HG03159 (cell line): ENCODE measurements around the gene GH2.
"Not testable (repeated sequence)": the region's sequence is repeated elsewhere in the genome, so short reads cannot be mapped to it uniquely, and the experiment has no call there.

Experiments
- ATAC-seq: cut with Tn5 transposase; IDR thresholded peaks from one replicate; pipeline ENCODE4 v1.9.1; 2021; ENCODE audit warnings: mild to moderate bottlenecking, moderate library complexity; ENCODE audit not compliant: unreplicated experiment

GH2 gene

DNA sequence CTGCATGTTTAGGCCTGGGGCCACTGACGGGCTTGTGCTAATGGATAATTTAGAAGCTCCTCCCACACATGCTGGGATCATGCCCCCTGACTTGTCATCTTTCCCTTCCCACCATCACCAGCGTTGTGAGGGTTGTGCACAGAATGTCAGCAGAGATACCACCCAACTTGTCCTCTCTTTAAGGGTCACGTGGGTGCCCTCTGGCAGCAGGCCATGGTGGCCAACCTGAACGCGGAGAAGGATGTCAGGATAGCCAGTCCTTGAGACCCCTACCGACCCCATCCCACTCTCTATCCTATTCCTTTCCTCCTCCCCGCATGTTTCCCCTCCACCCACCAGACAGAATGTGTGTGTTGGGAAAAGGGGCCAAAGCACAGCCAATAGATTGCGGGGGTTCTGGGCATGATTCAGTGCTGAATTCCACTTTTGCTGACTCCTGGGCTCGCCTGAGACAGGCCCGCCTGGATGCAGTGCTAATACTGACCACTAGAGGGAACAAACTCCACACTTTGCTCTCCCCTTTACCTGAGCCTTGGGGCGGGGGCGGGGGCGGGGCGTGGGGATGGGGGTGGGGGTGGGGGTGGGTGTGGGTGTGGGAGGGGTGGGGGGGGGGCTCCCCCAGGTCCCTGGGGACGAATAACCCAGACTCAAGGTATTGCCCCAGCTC, at the start of gene GH2:
Gene GH2 (minus strand): TSS at position 10 of the 667 bp plus-strand sequence. CDS start 143 bp downstream, outside the sequence.
- ATAC-seq: no peak

GRCh38 chr17:63930951-63931575, 49.3 kb upstream of the GH2 start:
- ATAC-seq: no peak

DNA sequence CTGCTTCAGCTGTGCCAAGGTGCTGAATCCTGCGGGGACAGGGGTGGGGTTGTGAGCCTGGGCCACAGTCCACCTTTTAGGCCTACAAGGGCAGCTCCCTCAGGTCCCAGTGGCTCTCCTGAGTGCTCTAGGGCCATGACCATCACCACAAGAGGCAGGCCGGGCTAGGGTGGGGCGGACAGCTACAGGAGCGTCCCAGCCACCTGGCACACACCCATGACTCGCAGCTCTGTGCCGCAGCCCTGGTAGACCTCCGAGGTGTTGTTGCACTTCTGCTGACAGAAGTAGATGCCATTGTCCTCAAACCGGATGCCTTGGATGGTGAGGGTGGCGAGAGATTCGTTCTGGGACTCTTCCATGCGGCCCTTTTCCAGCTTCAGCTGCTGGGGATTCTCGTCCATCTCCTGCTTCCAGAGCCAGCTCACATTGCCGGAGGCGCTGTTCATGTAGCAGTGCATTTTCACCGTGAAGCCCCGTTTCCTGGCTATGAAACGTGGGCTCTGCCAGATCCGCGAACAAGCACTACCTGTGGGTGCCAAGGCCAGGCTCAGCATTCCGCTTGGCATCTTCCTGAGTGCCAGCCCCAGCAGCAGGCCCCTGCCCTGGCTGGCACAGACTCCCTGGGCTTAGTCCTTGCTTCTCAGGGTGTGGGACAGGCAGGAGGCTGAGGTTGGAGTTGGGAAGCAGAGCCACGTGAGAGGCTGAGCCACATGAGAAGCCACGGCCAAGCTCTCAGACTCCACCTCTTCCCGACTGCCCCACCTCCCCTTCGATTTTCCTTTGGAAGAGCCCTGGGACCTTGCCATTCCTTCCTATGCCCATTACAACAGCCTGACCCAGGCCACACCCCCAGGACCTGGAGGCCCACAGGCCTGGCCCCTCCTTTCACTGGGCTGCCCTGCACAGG, 48.4 kb upstream of the GH2 start:
- no peak for ATAC-seq

GRCh38 chr17:63928966-63929695, 47.4 kb upstream of the GH2 start:
- ATAC-seq: no peak

DNA sequence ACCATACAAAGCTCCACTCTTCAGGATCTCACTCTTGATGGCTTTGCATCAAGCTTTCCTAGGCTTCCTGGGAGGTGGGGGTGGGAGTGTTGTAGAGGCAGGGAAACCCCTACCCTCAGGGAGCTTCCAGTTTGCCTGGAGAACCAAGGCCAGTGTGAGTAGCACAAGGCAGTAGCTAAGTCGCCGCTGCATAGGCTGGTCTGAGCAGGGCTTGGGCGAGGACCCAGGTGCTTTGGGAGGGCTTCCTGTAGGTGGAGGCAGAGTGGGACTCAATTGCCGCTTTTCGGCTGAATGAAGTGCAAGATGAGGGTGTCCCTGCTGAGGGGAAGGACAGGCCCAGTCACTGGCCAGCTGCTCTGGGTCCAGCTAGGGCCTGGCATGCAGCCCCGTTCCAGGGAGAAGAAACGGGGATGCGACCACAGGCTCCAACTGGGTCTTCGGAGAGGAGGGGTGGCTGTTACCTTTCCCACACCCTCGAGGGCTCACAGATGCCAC, 46.5 kb upstream of the GH2 start:
- ATAC-seq: no peak

DNA sequence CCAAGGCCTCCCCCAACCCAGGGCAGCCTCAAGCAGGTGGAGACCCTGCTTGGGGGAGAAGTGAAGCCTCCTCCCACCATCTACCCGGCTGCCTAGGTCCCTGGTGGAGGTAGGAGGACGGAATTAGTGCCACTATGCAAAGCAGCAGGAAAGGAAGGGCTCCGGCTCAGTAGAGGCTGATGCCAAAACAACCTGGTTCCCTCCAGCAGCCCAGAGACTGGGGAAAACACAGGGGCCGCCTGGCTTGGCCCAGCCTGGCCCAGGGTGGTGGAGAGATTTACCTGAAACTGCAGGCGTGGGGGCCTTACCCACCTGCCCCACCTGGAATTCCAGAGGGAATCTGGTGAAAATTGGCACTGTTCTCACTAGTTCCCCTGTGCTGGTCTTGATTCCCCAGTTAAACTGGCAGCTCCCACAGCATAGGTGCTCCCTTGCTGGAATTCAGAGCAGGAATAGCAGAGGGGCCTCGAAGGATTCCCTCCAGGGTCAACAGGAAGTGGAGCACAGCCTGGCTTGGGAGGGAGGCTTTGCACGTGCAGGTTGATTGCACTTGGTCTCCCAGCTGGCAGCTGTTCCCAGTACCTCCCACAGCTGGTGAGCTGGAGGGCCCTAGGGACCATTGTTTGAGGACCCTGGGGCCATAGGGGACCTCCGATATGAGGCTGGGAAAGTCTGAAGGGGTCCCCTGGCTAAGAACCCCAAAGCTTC, 45.9 kb upstream of the GH2 start:
- ATAC-seq: no peak

DNA sequence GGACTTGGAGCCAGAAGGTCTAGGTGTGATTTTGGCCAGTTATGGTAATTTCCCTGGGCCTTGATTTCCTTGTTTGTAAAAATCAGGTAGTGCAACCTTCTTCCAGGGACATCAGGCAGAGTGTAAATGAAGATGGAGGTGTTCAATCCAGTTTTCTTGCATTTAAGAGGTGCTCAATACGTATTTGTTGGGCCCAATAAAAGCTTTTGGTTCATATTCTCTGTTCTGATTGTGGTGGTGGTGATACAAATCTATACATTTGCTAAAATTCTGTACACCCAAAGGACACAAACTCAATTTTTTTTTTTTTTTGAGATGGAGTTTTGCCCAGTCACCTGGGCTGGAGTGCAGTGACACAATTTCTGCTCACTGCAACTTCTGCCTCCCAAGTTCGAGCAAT, 44.4 kb upstream of the GH2 start:
- no peak for ATAC-seq

DNA sequence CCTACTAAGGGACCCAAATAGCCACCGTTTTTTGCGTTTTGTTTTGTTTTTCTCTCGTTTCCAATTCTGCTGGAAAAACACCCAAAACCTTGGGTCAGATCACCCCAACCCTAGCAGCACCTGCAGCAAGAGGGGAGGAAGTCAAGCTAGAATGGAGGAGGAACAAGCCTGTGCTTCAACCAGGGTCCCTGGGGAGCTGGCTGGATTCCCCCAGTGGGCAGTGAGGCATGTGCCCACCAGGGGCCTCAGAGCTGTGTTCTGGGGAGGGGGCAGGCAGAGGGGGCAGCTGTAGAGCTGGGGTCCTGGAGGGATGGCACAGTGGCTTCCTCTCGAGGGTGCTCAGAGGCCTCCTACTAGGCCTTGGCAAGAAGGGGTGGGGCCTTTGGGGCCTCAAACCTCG, 43.9 kb upstream of the GH2 start:
- no peak for ATAC-seq

GRCh38 chr17:63922402-63922801, 40.7 kb upstream of the GH2 start:
- ATAC-seq: peak; percentile 60

DNA sequence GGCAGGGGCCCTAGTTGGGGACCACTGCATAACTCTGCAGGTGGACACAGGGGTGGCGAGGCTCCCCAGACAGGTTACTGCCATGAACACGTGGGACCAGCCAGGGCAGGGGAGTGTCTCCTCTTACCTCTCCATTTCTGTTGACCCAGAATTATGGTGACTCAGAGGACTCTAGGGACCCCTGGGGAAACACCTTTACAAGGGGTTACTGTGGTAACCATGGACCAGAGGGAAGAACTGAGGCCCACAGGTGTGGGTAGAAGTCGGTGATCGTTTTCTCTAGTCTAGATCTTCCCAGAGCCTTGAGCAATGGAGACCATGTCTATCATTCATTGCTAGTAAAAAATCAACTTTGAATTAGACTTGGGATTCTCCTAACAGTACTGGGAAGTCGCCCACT, 39.0 kb upstream of the GH2 start:
- ATAC-seq: not testable (repeated sequence)

GRCh38 chr17:63920050-63920449, 38.3 kb upstream of the GH2 start:
- ATAC-seq: not testable (repeated sequence)

DNA sequence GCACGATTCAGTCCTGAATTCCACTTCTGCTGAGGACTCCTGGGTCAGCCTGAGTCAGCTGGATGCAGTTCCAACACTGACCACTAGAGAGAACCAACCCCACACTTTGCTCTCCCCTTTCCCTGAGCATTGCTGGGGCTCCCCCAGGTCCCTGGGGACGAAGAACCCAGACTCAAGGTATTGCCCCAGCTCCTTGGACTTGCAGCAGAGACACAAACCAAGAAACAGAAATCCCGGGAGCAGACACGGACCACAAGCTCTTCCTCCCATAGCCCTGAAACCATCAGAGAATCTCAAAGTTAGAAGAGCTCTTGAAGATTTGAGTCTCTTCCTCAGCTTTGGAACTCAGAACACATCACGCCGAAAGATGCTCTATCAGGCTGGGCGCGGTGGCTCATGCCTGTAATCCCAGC, 37.6 kb upstream of the GH2 start:
- no peak for ATAC-seq

GRCh38 chr17:63918789-63919305, 37.1 kb upstream of the GH2 start, which contains the start of gene GH1:
TSS of gene GH1 (minus strand) at chr17:63918839. CDS start at chr17:63918776, 63 bp downstream.
- ATAC-seq: not testable (repeated sequence)

GRCh38 chr17:63918305-63918704, 36.6 kb upstream of the GH2 start:
- ATAC-seq: no peak

- no peak for ATAC-seq
Observed at GRCh38 chr17:63917646-63918045, 35.9 kb upstream of the GH2 start.

DNA sequence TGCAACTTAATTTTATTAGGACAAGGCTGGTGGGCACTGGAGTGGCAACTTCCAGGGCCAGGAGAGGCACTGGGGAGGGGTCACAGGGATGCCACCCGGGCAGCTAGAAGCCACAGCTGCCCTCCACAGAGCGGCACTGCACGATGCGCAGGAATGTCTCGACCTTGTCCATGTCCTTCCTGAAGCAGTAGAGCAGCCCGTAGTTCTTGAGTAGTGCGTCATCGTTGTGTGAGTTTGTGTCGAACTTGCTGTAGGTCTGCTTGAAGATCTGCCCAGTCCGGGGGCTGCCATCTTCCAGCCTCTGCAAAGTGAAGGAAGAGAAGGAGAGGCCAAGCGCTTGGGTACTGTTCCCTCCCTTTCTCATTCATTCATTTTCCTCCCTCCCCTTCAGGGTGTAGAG, 35.5 kb upstream of the GH2 start:
- not testable (repeated sequence) for ATAC-seq

- ATAC-seq: no peak
Observed at GRCh38 chr17:63916566-63917185, 34.9 kb upstream of the GH2 start.

DNA sequence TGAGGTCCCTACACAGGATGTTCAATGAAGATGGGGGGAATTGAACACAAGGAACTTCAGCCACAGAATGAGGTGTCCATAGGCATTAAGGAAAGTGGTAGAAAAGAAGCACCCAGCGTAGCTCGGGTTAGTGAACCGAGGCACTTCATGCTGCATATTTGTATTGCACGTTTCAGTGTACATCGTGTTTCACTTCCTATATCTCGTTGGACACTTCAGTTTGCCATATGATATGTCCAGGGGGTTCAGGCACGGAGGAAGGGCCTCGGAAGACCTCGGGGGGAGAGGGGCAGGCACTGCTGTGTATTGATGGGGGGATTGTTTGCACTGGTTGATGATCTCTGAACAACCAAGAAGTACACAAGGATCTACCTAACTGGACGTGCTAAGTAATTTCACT, 34.0 kb upstream of the GH2 start:
- peak; percentile 62 for ATAC-seq

DNA sequence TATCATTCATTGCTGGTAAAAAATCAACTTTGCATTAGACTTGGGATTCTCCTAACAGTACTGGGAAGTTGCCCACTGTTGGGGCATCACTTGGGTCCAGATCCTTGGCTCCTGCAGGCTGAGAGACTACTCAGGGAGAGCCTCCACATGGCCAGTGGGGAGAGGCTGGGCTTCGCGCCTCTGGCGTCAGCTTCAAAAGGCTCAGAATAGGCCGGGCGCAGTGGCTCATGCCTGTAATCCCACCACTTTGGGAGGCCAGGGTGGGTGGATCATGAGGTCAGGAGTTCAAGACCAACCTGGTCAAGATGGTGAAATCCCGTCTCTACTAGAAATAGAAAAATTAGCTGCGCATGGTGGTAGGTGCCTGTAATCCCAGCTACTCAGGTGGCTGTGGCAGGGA, 32.7 kb upstream of the GH2 start:
- ATAC-seq: no peak
